Common myeloid progenitor, CD34-positive (primary cell): ENCODE results near the gene PHPT1.
"Not testable (repeated sequence)": the region's sequence is repeated elsewhere in the genome, so short reads cannot be mapped to it uniquely, and the experiment has no call there.

Experiments
- CTCF ChIA-PET: fragments of 350-600 bp; sonication (Branson Sonifier 250); formaldehyde crosslinking; loops from one replicate; lab custom pipeline; 2021; ENCODE audit warnings: antibody characterized with exemption; lab: Charles Lee
- POLR2A ChIA-PET: fragments of 350-600 bp; sonication (Branson Sonifier 250); formaldehyde crosslinking; loops from one replicate; lab custom pipeline; 2021; ENCODE audit warnings: antibody characterized with exemption; lab: Charles Lee
- DNase-seq, 3 donors: peaks; one replicate each; pipeline versions ENCODE4 v3.0.0 to v3.0.0-alpha.2; 2013
- H3K27ac ChIP-seq, 2 experiments: 1 replicate in 1 of 2; 2 replicates in 1 of 2; pipeline ENCODE4 v1.7.0; 2013; ENCODE audit warnings: inconsistent platforms in 2 of 2, low read length in 2 of 2, mild to moderate bottlenecking in 2 of 2, low read depth in 1 of 2, moderate library complexity in 1 of 2; ENCODE audit not compliant: severe bottlenecking in 2 of 2, insufficient read depth in 1 of 2, poor library complexity in 1 of 2
- H3K27me3 ChIP-seq, 5 experiments: replicated peaks in 2 of 5; 1 replicate in 3 of 5; 2 replicates in 2 of 5; pipeline versions ENCODE4 v1.6.1 to v1.7.0; 2013; ENCODE audit warnings: low read length in 4 of 5, mild to moderate bottlenecking in 2 of 5, moderate library complexity in 2 of 5, inconsistent platforms in 1 of 5; ENCODE audit not compliant: insufficient read depth in 5 of 5, control insufficient read depth in 4 of 5
- H3K36me3 ChIP-seq, 4 experiments: 1 replicate in 2 of 4; 2 replicates in 2 of 4; pipeline versions ENCODE4 v1.6.1 to v1.7.0; 2013; ENCODE audit warnings: low read length in 3 of 4, control low read depth in 1 of 4, mild to moderate bottlenecking in 1 of 4; ENCODE audit not compliant: control insufficient read depth in 4 of 4, insufficient read depth in 4 of 4
- H3K4me1 ChIP-seq, 4 experiments: 1 replicate in 3 of 4; 2 replicates in 1 of 4; pipeline versions ENCODE4 v1.6.1 to v1.7.1; 2013; ENCODE audit warnings: low read length in 3 of 4, mild to moderate bottlenecking in 3 of 4, control low read depth in 1 of 4, inconsistent platforms in 1 of 4, moderate library complexity in 1 of 4; ENCODE audit not compliant: control insufficient read depth in 4 of 4, insufficient read depth in 4 of 4; ENCODE audit errors: control extremely low read depth in 1 of 4
- H3K4me3 ChIP-seq, 7 experiments: 1 replicate in 4 of 7; 2 replicates in 3 of 7; pipeline versions ENCODE4 v1.5.1 to v1.7.0; 2013; ENCODE audit warnings: mild to moderate bottlenecking in 7 of 7, low read length in 6 of 7, moderate library complexity in 6 of 7, inconsistent platforms in 2 of 7, low read depth in 2 of 7, control low read depth in 1 of 7; ENCODE audit not compliant: insufficient read depth in 4 of 7, control insufficient read depth in 1 of 7; ENCODE audit errors: extremely low read depth in 1 of 7
- H3K9me3 ChIP-seq, 5 experiments: 1 replicate in 4 of 5; 2 replicates in 1 of 5; pipeline versions ENCODE4 v1.6.1 to v1.7.1; 2013; ENCODE audit warnings: low read length in 4 of 5, mild to moderate bottlenecking in 2 of 5, inconsistent platforms in 1 of 5, low read depth in 1 of 5, moderate library complexity in 1 of 5; ENCODE audit not compliant: control insufficient read depth in 4 of 5, insufficient read depth in 2 of 5; ENCODE audit errors: control extremely low read depth in 1 of 5
- WGBS: methylation state at CpG from one replicate; pipeline ENCODE4 v1.1.5; 2013; ENCODE audit not compliant: insufficient coverage; 5-methylcytosine and 5-hydroxymethylcytosine counted together

PHPT1 gene

GRCh38 chr9:136837146-136837855 lies 11.9 kb upstream of the PHPT1 start:
- H3K4me3 ChIP-seq, result no peak overlapping the region
- ChIA-PET CTCF (interaction anchor here (0.7 kb wide), 1 partner anchor 13 kb away, joined by 4 read pairs; no protein-coding TSS in a partner anchor), POLR2A (no interaction called here)
- no peaks in the 10 kb centered on the region for H3K9me3 ChIP-seq
- no peak for DNase-seq
- H3K27ac ChIP-seq, result no peak overlapping the region
- H3K27me3 ChIP-seq, result no peaks in the 10 kb centered on the region
- peaks cover 0 to 14% (median 8%) of the 10 kb centered on the region in 4 experiments for H3K4me1 ChIP-seq
- peaks cover 0 to 37% (median 22%) of the 10 kb centered on the region in 4 experiments for H3K36me3 ChIP-seq
- WGBS, result 99% methylated on average over 18 of the region's 27 CpGs

DNA sequence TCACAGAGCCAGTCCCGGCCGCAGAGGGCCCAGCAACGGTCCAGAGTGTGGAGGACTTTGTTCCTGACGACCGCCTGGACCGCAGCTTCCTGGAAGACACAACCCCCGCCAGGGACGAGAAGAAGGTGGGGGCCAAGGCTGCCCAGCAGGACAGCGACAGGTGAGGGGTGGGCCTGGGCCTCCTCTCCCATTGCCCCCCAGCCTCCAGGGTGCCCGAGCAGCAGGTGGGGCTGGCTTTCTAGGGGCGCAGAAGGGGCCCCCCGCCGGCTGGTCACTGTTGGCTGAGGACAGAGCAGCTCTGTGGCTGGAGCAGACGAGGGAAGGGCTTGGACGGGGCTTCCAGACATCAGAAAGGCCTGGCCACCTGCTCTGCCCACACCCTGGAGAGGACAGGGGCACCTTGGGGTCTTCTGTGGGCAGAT lies 11.3 kb upstream of the PHPT1 start:
- DNase-seq, H3K9me3 ChIP-seq, H3K4me3 ChIP-seq, POLR2A ChIA-PET, H3K27ac ChIP-seq, CTCF ChIA-PET, H3K27me3 ChIP-seq: not testable (repeated sequence)
- Histone ChIP-seq H3K36me3 (peaks cover 0 to 33% (median 18%) of the 10 kb centered on the region in 4 experiments), H3K4me1 (peaks cover 0 to 18% (median 12%) of the 10 kb centered on the region in 4 experiments)
- WGBS, result 94% methylated on average over 10 of the region's 15 CpGs

GRCh38 chr9:136838314-136839228 lies 10.6 kb upstream of the PHPT1 start:
- DNase-seq, result no peak
- H3K4me3 ChIP-seq, result no peak overlapping the region
- H3K27ac ChIP-seq, result no peak overlapping the region
- H3K27me3 ChIP-seq, result peaks cover 0 to 4% (median 0%) of the 10 kb centered on the region in 5 experiments
- H3K4me1 ChIP-seq, result peaks cover 0 to 24% (median 18%) of the 10 kb centered on the region in 4 experiments
- H3K9me3 ChIP-seq, result no peaks in the 10 kb centered on the region
- POLR2A ChIA-PET, result no interaction called here
- H3K36me3 ChIP-seq, result peaks cover 0 to 33% (median 18%) of the 10 kb centered on the region in 4 experiments
- CTCF ChIA-PET, result no interaction called here
- WGBS, result 86% methylated on average over 19 of the region's 29 CpGs

GRCh38 chr9:136839229-136840139 lies 9.7 kb upstream of the PHPT1 start:
- POLR2A ChIA-PET, result no interaction called here
- DNase-seq, result no peak
- CTCF ChIA-PET, result interaction anchor here (1.3 kb wide), 1 partner anchor 88 kb away, joined by 3 read pairs; no protein-coding TSS in a partner anchor
- WGBS, result 96% methylated on average over 25 of the region's 36 CpGs
- peaks cover 0 to 12% (median 0%) of the 10 kb centered on the region in 5 experiments for H3K27me3 ChIP-seq
- H3K27ac ChIP-seq, result no peak overlapping the region
- peaks cover 0 to 29% (median 26%) of the 10 kb centered on the region in 4 experiments for H3K4me1 ChIP-seq
- H3K36me3 ChIP-seq, result peaks cover 0 to 33% (median 17%) of the 10 kb centered on the region in 4 experiments
- H3K4me3 ChIP-seq, result no peak overlapping the region
- H3K9me3 ChIP-seq, result no peaks in the 10 kb centered on the region

- ChIA-PET CTCF (interaction anchor here (0.6 to 1.7 kb wide), 4 partner anchors 33 to 87 kb away, joined by 3 read pairs; partner anchors contain the start of gene RABL6), POLR2A (interaction anchor here (1.0 kb wide), 1 partner anchor 18 kb away, joined by 3 read pairs; no protein-coding TSS in a partner anchor)
Measured at GRCh38 chr9:136840140-136840876, 8.9 kb upstream of the PHPT1 start.

More at GRCh38 chr9:136840140-136840876, 8.9 kb upstream of the PHPT1 start:
- peaks cover 0 to 19% (median 2%) of the 10 kb centered on the region in 5 experiments for H3K27me3 ChIP-seq
- no peak for DNase-seq
- no peak overlapping the region for H3K27ac ChIP-seq
- H3K36me3 ChIP-seq, result peaks cover 0 to 33% (median 17%) of the 10 kb centered on the region in 4 experiments
- H3K4me1 ChIP-seq, result peaks cover 0 to 31% (median 27%) of the 10 kb centered on the region in 4 experiments
- no peaks in the 10 kb centered on the region for H3K9me3 ChIP-seq
- WGBS, result 93% methylated on average over 31 of the region's 32 CpGs
- no peak overlapping the region for H3K4me3 ChIP-seq
